ENCODE results near the gene SBF1. TPM values are rescaled to one million over a fixed set of nuclear protein-coding genes. Genes with fewer than 3 reads are reported as not detected.
A peak's percentile ranks its signal among the peaks of the same experiment; 100 is the strongest.

SBF1 gene
- total RNA-seq, 1 experiment from 2014 or later, result 97.2 TPM

DNA sequence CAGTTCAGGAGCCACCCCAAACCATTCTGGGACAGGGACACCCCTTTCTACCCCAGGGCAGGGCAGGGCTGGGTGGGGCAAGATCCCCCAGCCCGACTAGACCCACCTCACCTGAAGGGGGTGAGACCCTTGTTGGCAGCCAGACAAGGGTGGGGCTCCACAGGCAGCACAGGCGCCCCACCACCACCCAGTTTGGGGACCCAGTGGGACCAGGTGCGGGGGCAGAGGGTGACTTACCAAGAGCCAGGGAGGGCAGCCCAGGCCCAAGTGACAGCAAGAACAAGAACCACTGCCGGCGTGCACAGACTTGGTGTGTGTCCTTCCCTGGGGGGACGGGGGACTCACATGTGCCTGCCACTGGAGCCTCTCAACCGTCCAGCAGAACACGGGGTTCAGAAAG is 8.7 kb upstream of the SBF1 start:
- Histone ChIP-seq H3K27ac (ENCODE audit: low read depth, low read length, poor library complexity, severe bottlenecking) (no peak overlapping the region), H3K36me3 (ENCODE audit: insufficient read depth, low read length, poor library complexity, severe bottlenecking) (no peaks in the 10 kb centered on the region), H3K9me3 (ENCODE audit: low read depth, low read length, poor library complexity, severe bottlenecking) (no peaks in the 10 kb centered on the region), H3K27me3 (replicated peaks; ENCODE audit: insufficient read depth, low read depth, low read length, poor library complexity) (peaks cover 10% of the 10 kb centered on the region), H3K4me1 (ENCODE audit: insufficient read depth, low read length, poor library complexity, severe bottlenecking) (peaks cover 7% of the 10 kb centered on the region), H3K4me3 (ENCODE audit: low read depth, low read length, poor library complexity, severe bottlenecking) (no peak overlapping the region)
- DNase-seq (ENCODE audit: low spot score), result no peak
- no TSS peak for BruUV-seq (replicated peaks)
- TF ChIP-seq, protein P1, sequence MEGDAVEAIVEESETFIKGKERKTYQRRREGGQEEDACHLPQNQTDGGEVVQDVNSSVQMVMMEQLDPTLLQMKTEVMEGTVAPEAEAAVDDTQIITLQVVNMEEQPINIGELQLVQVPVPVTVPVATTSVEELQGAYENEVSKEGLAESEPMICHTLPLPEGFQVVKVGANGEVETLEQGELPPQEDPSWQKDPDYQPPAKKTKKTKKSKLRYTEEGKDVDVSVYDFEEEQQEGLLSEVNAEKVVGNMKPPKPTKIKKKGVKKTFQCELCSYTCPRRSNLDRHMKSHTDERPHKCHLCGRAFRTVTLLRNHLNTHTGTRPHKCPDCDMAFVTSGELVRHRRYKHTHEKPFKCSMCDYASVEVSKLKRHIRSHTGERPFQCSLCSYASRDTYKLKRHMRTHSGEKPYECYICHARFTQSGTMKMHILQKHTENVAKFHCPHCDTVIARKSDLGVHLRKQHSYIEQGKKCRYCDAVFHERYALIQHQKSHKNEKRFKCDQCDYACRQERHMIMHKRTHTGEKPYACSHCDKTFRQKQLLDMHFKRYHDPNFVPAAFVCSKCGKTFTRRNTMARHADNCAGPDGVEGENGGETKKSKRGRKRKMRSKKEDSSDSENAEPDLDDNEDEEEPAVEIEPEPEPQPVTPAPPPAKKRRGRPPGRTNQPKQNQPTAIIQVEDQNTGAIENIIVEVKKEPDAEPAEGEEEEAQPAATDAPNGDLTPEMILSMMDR (conservative IDR thresholded peaks at IDR 0.05; ENCODE audit: low read depth, low read length), result no peak
- TF ChIP-seq EZH2 (IDR thresholded peaks at IDR 0.05; ENCODE audit: borderline replicate concordance, low read depth, low read length, poor library complexity, severe bottlenecking), result no peak
- intact Hi-C loops (cut with micrococcal nuclease; ENCODE audit: unreplicated experiment), result no loop called here
- ChIA-PET CTCF (no interaction called here), POLR2A (ENCODE audit: low non-redundant PET) (no interaction called here)

DNA sequence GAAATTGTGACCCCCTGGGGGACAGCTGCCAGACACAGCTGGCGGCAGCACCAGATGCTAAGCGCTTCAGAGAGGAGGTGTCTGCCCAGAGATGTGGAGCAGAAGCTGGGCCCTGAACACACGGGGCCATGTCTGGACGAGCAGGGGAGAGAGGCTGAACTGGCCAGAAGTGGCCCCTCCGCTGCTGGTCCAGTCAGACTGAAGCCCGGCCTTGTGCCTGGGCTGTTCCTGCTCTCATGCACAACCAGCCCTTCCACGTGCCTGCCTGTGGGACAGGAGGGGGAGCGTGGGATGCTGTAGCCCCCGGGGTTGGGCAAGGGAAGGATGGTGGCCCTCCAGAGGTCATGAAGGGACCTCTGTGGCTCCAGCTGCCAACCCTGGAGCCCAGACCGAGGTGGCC is 8.3 kb upstream of the SBF1 start:
- intact Hi-C loops (cut with micrococcal nuclease; ENCODE audit: unreplicated experiment), result no loop called here
- no TSS peak for BruUV-seq (replicated peaks)
- TF ChIP-seq, protein P1 (conservative IDR thresholded peaks at IDR 0.05; ENCODE audit: low read depth, low read length), result no peak
- TF ChIP-seq EZH2 (IDR thresholded peaks at IDR 0.05; ENCODE audit: borderline replicate concordance, low read depth, low read length, poor library complexity, severe bottlenecking), result no peak
- H3K36me3 ChIP-seq (ENCODE audit: insufficient read depth, low read length, poor library complexity, severe bottlenecking), result no peaks in the 10 kb centered on the region
- ChIA-PET POLR2A (ENCODE audit: low non-redundant PET) (no interaction called here), CTCF (no interaction called here)
- no peaks in the 10 kb centered on the region for H3K9me3 ChIP-seq (ENCODE audit: low read depth, low read length, poor library complexity, severe bottlenecking)
- peak overlapping the region; percentile 82 for H3K4me3 ChIP-seq (ENCODE audit: low read depth, low read length, poor library complexity, severe bottlenecking)
- peaks cover 10% of the 10 kb centered on the region for H3K27me3 ChIP-seq (replicated peaks; ENCODE audit: insufficient read depth, low read depth, low read length, poor library complexity)
- peaks cover 7% of the 10 kb centered on the region for H3K4me1 ChIP-seq (ENCODE audit: insufficient read depth, low read length, poor library complexity, severe bottlenecking)
- DNase-seq (ENCODE audit: low spot score), result no peak
- no peak overlapping the region for H3K27ac ChIP-seq (ENCODE audit: low read depth, low read length, poor library complexity, severe bottlenecking)

DNA sequence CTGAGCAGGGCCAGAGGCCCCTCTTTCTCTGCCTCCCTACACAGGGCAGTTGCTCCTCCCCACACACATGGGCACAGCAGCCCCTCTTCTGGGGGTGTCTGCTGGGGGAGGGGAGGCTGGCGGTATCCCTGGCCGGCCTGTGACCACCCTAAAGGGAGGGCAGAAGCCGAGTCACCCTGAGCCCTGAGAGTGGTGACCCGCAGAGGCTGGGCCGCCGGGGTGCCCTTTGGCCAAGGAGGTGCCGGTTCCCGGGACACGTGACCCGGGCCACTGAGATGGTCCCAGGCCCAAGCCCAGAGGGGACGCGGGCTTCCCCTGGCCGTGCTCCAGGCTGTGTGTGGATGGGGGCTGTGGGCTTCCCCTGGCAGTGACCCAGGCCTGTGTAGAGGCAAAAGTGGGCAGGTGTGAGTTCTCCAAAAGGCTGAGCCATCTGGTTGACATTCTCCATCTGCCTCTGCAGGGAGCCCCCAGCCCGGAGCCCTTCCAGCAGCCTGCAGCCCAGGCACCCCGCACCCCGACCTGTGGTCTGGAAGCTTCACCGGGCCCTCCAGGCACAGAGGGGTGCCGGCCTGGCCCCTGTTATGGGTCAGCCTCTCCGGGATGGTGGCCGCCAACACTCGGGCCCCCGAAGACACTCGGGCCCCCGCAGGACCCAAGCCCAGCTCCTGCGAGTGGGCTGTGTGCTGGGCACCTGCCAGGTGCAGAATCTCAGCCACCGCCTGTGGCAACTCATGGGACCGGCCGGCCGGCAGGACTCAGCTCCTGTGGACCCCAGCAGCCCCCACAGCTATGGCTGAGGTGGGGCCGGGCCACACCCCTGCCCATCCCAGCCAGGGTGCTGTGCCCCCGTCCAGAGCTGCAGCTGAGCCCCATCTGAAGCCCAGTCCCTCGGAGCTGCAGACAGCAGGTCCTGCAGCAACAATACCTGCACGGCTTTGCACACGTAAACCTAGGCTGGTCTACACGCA is 7.6 kb upstream of the SBF1 start:
- DNase-seq (ENCODE audit: low spot score), result no peak
- TF ChIP-seq EZH2 (IDR thresholded peaks at IDR 0.05; ENCODE audit: borderline replicate concordance, low read depth, low read length, poor library complexity, severe bottlenecking), result no peak
- TF ChIP-seq, protein P1 (conservative IDR thresholded peaks at IDR 0.05; ENCODE audit: low read depth, low read length), result no peak
- CTCF ChIA-PET, result no interaction called here
- intact Hi-C loops (cut with micrococcal nuclease; ENCODE audit: unreplicated experiment), result no loop called here
- Histone ChIP-seq H3K4me1 (ENCODE audit: insufficient read depth, low read length, poor library complexity, severe bottlenecking) (peaks cover 7% of the 10 kb centered on the region), H3K9me3 (ENCODE audit: low read depth, low read length, poor library complexity, severe bottlenecking) (no peaks in the 10 kb centered on the region), H3K4me3 (ENCODE audit: low read depth, low read length, poor library complexity, severe bottlenecking) (peak overlapping the region; percentile 82), H3K27ac (ENCODE audit: low read depth, low read length, poor library complexity, severe bottlenecking) (peak overlapping the region; percentile 77), H3K27me3 (replicated peaks; ENCODE audit: insufficient read depth, low read depth, low read length, poor library complexity) (peaks cover 10% of the 10 kb centered on the region), H3K36me3 (ENCODE audit: insufficient read depth, low read length, poor library complexity, severe bottlenecking) (no peaks in the 10 kb centered on the region)
- POLR2A ChIA-PET (ENCODE audit: low non-redundant PET), result no interaction called here
- no TSS peak for BruUV-seq (replicated peaks)

Measured in A673 (cell line).